Bronchus fibroblast of lung (primary cell): ENCODE results near the gene PPP1R37. TPM values are rescaled to one million over a fixed set of nuclear protein-coding genes. Genes with fewer than 3 reads are reported as not detected.

Source experiments
- total RNA-seq: library from RNA; depleted of rRNA; stranded (reverse); fragments of >200 nt; gene quantifications from 2 replicates; pipeline ENCODE4 v1.2.3, GENCODE V29; 2015

PPP1R37 gene, protein sequence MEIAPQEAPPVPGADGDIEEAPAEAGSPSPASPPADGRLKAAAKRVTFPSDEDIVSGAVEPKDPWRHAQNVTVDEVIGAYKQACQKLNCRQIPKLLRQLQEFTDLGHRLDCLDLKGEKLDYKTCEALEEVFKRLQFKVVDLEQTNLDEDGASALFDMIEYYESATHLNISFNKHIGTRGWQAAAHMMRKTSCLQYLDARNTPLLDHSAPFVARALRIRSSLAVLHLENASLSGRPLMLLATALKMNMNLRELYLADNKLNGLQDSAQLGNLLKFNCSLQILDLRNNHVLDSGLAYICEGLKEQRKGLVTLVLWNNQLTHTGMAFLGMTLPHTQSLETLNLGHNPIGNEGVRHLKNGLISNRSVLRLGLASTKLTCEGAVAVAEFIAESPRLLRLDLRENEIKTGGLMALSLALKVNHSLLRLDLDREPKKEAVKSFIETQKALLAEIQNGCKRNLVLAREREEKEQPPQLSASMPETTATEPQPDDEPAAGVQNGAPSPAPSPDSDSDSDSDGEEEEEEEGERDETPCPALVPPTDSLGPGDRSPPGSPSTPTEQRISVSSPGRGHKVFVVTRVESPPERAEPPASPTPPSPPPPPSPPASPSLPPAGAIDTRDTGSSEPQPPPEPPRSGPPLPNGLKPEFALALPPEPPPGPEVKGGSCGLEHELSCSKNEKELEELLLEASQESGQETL
- 28.7 and 30.3 TPM in 2 replicates for total RNA-seq

DNA sequence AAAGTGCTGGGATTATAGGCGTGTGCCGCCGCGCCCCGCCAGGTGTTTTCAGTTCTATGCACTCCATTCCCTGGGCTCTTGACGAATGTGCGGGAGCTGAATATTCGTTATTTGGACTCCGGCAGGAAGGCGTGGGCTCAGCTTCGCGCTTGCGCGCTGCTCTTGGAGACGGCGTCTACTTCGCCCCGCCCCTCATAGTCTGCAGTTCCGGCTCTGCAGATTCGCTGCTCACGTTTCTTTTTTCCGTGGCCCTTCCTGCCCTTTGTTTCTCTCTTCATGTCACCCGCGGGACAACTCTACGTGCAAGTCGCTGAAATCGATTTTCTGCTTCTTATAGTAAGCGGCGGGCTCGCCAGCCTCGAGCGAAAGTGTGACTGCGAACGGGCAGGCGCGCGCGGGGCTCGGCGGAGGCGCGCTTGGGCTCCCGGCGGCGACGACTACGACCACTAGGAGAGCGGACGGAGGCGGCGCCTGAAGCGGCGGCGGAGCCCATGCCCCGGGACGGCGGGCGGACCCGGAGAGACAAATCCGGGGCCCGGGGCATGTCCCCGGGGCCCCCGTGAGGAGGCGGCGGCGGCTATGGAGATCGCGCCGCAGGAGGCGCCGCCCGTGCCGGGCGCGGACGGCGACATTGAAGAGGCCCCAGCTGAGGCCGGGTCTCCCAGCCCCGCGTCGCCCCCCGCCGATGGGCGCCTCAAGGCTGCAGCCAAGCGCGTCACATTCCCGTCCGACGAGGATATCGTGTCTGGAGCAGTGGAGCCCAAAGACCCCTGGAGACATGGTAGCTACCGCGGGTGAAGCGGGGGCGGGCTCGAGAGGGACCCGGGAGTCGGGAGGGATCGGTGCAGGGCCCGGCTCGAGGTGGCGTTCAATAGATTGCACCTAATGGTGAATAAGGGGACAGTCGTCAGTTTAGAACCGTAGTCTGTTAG, at the start of gene PPP1R37:
TSS of gene PPP1R37 (plus strand) at position 433 of the 932 bp plus-strand sequence. CDS start at position 580, 147 bp downstream.

DNA sequence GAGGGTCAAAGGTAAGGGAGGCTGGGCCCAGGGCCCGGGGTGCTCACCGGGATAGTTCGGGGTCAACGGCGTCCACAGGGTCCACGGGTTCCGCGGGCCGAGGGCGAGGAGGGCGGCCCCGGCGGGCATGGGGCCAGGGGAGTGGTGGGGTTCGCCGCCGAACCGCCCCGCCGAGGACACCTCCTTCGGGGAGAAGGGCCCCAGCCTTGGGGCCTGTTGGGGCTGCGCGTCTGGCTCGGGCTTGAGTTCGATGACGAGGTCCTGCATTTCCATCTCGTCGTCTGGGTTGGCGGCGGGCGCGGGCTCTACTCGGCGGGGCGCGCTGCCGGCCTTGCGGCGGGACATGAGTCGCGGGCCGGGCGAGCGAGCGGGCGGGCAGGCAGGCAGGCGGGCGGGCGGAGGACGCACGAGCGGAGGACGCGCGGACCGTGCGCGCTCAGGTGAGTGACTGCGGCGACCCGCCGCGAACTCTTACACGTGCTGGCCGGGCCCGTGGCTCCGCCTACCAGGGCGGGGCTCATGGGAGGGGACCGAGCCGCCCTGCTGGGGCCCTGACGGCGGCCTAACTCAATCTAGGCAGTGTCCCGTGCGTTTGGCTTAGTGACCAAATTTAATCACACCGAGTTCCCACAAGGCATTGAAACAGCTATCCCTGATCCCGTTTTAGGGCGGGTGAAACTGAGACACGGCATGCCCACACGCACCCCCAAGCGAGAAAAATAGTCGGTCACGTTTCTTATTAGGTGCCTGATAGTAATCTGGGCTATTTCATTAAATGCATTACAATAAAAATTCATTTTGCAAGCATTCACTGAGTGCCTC, 16.7 kb upstream of the PPP1R37 start, which contains the start of gene ZNF296:
TSS of gene ZNF296 (minus strand) at position 450 of the 822 bp plus-strand sequence. CDS start at position 345, 105 bp downstream.

DNA sequence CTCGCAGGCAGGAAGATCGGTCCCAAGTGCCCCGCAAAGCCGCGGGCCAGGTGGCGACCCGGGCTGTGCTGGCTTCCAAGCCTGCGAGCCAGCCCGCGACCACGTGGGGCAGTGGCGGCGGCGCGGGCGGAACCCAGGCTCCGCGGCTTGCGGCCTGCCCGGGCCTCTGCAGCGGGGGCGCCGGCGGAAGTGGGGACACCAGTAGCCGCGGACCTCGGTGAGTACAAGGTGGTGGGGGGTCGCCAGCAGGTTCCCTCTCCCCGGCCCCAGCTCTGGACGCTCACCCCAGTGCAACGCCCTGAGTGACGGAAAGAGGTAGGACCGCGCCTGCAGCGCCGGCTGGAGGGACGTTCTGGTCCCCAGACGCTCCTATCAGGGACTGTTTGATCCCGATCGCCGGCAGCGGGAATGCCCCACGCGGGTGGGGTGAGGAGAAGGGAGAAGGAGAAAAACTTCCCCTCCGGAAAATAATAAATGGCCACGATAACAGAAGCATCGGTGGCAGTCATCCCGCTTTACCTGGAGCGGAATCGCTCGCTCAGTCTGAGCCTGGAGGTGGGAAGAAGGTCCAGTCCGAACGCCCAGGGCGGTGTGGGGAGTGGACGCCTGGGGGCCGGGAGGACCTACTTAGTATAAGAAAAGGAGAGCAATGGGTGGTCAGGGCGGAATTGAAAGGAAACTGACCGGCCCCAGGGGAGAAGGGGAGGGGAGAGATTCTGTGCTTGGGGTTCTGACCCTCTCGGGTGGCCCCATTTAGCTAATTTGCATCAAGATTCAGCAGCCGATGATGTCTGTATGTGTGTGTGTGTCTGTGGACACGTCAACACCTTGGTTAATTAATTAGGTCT, 13.7 kb upstream of the PPP1R37 start, which contains the start of gene GEMIN7:
TSS of gene GEMIN7 (plus strand) at position 198 of the 848 bp plus-strand sequence. CDS start 10,855 bp downstream, outside the sequence.

DNA sequence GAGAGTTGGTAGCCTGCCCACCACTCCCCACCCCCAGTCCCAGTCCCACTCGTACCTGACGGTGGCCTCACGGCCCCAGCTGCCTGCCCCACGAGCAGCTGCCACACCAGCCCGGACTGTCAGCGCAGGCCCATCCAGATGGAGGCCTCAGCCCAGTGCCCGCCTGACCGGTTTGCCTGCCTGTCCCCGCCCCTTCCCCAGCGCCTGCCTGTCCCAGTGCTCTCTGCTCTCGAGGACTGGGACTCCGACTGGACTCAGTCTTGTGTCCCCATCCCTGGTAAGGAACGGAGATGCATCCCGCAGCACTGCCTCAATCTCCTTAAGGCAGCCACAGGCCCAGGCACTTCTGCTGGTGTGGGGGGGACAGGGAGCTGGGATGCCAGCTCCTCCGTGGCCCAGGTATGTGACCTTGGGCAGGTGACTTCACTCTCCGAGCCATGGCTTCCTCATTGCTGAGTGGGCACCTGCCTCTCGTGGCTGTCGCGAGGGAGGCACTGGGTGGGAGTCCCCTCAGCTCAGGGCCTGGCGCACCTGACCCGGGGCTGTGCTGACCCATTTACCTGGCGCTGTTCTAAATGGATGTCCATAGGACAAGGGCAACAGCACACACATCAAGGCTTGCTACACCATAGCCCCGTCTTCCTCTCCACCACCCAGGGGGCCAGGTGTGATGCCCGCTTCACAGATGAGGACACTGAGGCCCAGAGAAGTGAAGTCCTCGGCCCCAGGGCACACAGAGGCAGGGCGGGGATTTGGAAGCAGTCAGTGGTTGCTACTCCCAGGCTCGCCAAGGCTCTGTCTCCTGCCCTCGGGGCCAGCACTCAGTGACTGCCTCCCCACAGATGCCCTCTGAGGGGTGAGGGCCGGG, 68.1 kb downstream of the PPP1R37 start, which contains the start of gene NKPD1:
TSS of gene NKPD1 (minus strand) at position 113 of the 868 bp plus-strand sequence. CDS start 832 bp downstream, outside the sequence.

DNA sequence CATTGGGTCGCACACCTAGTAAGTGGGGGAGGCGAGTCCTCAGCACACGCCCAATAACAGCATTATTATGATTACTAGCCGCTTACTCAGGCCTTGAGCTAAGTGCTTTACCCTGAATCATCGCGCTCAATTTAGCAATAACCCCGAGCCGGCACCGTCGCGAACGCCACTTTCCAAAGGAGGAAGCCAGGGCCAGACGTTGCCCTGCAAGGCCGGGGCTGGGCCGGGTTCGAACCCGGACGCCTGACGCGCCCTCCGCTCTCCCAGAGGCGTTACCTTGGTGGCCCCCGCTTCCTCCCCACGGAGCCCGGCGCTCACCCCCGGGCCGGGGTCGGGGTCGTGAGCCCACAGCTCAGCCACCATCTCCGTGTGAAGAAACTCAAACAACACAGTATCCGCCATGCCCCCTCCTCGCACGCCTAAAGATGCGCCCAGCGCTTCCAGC, 84.9 kb downstream of the PPP1R37 start, which contains the start of gene TRAPPC6A:
TSS of gene TRAPPC6A (minus strand) at position 421 of the 445 bp plus-strand sequence. CDS start at position 402, 19 bp downstream.

DNA sequence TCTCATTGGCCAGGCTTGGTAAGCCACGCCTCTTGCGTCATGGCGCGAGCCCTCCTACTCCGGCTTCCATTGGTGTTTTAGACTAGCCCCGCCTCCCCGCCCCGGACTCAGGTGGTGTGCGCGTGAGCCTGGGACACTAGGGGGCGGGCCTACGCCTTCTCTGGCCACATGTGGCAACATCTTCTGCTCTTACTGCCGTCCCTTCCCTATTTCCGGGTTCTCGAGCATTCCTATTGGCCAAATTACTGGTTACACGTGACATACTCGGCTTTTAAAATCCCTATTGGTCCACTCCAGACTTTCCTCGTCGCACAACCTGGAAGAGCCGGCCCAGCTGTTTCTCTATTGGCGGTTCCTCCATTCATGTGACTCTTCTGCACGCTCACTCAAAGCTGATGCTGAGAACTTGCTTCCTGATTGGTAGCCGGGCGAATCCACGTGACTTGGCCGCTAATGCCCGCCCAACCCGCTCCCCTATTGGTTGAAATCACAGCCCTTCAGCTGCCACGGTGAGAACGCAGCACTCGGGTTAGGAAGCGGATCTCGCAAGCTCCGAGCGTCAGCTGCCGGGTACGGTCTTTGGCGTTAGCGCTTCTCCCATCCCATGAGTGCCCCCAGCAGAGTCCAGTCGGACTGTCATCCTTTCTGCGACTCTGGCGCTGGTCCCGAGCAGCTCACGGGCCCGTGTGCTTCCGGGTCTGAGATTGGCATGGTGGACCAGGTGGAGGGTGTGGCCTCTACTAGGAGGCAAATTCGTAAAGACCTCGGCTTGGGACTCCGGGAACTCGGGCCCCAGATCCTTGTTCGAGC, 85.5 kb downstream of the PPP1R37 start, which contains the start of gene BLOC1S3:
TSS of gene BLOC1S3 (plus strand) at position 523 of the 810 bp plus-strand sequence. CDS start 513 bp downstream, outside the sequence.

Other genes with a start within 250 kb of the PPP1R37 start
- gene NECTIN2, start 246.9 kb upstream of the PPP1R37 start, total RNA-seq = 117 TPM in 2 replicates
- gene TOMM40, start 201.9 kb upstream of the PPP1R37 start, total RNA-seq = 82.2 and 93.8 TPM in 2 replicates
- 21.0 and 25.3 TPM in 2 replicates for gene APOE, start 187.4 kb upstream of the PPP1R37 start, total RNA-seq
- gene APOC1, start 178.6 kb upstream of the PPP1R37 start, total RNA-seq = 15.8 and 15.9 TPM in 2 replicates
- not detected in 2 replicates for gene APOC4, start 150.9 kb upstream of the PPP1R37 start, total RNA-seq
- not detected in 2 replicates for gene APOC2, start 147.1 kb upstream of the PPP1R37 start, total RNA-seq
- gene CLPTM1, start 137.8 kb upstream of the PPP1R37 start, total RNA-seq = 53.2 and 62.5 TPM in 2 replicates
- gene RELB, start 91.7 kb upstream of the PPP1R37 start, total RNA-seq = 9.9 and 11.6 TPM in 2 replicates
- 34.9 and 46.4 TPM in 2 replicates for gene CLASRP, start 54.1 kb upstream of the PPP1R37 start, total RNA-seq
- 0.17 and 0.45 TPM in 2 replicates for gene ZNF296, start 16.7 kb upstream of the PPP1R37 start, total RNA-seq
- gene GEMIN7, start 13.9 kb upstream of the PPP1R37 start, total RNA-seq = 34.6 and 45.5 TPM in 2 replicates
- gene NKPD1, start 67.8 kb downstream of the PPP1R37 start, total RNA-seq = 0.15 and 0.34 TPM in 2 replicates
- gene TRAPPC6A, start 85.1 kb downstream of the PPP1R37 start, total RNA-seq = 10.1 and 13.2 TPM in 2 replicates
- 3.2 and 6.4 TPM in 2 replicates for gene BLOC1S3, start 85.6 kb downstream of the PPP1R37 start, total RNA-seq
- gene EXOC3L2, start 152.2 kb downstream of the PPP1R37 start, total RNA-seq = not detected in 2 replicates
- gene MARK4, start 158.1 kb downstream of the PPP1R37 start, total RNA-seq = 12.8 and 14.0 TPM in 2 replicates
- gene CKM, start 229.7 kb downstream of the PPP1R37 start, total RNA-seq = 0.15 and 0.17 TPM in 2 replicates
- 0.15 TPM in 1 of 2 replicates, not detected in the other for gene KLC3, start 247.6 kb downstream of the PPP1R37 start, total RNA-seq